GM19351 (cell line): ENCODE results near the gene ALKBH1.
A peak's percentile ranks its signal among the peaks of the same experiment; 100 is the strongest.
"Not testable (repeated sequence)": the region's sequence is repeated elsewhere in the genome, so short reads cannot be mapped to it uniquely, and the experiment has no call there.

Source experiments
- ATAC-seq: cut with Tn5 transposase; IDR thresholded peaks from one replicate; pipeline ENCODE4 v1.9.1; 2021; ENCODE audit warnings: mild to moderate bottlenecking, moderate library complexity; ENCODE audit not compliant: unreplicated experiment

ALKBH1 gene

DNA sequence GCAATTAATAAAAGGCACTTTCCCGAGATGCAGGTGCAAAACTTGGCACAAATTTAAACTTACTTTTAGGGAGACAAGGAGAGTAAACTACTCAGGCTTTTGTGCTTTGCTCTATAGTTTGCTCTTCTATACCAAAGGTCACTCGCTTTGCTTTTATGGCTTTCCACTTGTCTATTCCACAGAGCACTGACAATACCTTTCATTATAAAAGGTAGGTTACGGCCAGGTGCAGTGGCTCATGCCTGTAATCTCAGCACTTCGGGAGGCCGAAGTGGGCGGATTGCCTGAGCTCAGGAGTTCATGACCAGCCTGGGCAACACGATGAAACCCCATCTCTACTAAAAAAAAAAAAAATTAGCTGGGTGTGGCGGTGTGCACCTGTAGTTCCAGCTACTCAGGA is 32.9 kb downstream of the ALKBH1 start:
- no peak for ATAC-seq

DNA sequence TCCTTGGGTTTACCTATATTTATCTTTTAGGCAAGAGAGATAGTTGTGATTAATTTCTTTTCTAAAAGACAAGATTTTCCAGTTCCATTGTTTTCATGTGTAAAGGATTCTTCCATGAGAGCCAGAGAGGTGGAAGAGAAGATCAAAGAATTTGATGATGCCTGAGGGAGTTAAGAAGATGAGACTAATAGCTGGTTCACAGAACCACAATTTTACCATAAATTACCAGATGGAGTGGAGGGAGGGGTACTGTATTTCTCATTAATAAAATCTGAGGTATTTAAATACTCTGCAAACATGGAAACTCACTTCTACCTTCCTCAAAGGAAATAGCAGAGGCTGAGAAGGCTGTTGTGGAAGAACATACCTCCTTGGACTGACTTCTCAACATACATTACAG is 34.6 kb downstream of the ALKBH1 start:
- ATAC-seq = no peak

DNA sequence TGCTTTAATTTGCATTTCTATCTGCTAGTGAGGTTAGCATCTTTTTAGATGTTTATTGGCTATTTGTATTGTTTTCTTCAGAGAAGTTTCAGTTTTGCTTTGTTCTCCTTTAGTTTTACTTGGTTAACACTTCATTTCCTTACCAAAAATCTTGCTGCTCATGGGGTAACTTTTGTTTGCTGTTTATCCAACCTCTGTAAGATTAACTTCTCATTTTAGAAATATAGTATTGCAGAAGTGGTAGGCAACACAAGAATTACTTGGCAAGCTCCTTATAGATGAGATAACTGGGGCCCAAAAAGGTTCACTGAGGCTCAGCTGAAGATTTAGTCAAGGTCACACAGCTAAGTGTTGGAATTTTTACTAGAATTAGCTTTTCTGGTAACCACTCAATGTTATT is 40.5 kb downstream of the ALKBH1 start:
- no peak for ATAC-seq

DNA sequence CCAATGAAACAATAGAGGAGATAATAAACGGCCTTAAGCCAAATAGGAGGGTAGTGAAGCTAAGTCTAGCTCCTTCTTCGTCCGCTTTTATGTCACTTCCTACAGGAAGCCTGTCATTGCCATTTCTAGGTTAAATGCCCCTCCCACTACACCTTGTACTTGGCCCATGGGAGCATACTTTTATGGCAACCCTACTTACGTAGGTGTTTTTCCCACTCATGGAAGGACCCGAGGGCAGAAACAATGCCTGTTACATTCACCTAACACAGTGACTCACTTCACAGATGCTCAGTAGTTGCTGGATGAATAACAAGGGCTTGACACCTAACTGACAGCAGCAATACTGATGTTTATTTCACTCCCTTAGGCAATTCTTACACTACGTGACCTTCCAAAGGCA is 44.5 kb downstream of the ALKBH1 start:
- ATAC-seq = no peak

DNA sequence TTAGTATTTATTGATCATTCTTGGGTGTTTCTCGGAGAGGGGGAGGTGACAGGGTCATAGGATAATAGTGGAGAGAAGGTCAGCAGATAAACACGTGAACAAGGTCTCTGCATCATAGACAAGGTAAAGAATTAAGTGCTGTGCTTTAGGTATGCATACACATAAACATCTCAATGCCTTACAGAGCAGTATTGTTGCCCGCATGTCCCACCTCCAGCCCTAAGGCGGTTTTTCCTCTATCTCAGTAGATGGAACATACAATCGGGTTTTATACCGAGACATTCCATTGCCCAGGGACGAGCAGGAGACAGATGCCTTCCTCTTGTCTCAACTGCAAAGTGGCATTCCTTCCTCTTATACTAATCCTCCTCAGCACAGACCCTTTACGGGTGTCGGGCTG is 46.3 kb downstream of the ALKBH1 start:
- ATAC-seq = not testable (repeated sequence)

DNA sequence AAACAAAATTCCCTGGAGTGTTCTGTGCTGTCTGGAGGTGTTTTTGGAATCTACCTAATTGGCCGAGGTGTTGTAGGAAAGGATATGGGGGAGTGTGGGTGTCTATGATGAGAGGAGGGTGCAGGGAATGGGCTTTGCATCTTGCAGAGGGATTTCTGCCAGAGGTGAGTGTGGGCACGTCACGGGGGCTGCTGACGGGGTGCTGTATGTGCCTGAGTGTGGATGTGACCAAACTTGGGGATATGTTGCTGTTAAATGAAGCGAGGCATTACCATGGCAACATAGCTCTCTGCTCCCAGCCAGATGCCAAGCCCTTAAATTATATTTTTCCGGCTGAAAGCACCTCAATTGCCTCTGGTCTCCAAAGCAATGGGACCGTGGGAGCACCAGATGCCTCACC is 47.1 kb downstream of the ALKBH1 start:
- no peak for ATAC-seq

DNA sequence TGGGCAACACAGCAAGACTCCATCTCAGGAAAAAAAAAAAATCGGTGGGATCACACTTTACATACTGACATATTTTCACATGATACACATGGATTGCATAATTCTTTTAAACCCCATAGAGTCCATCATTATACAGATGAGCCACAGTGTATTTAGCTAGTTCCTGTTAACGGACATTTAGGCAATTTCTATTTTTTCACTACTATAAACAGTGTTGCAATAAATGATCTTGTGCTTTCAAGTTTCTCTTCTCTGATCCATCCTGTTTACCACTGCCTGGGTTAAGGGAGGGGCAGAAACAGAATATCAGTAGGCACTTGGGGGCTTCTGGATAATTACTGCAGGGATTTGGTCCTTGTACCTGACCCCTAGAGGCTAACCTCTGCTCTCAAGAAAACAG is 48.0 kb downstream of the ALKBH1 start:
- no peak for ATAC-seq

DNA sequence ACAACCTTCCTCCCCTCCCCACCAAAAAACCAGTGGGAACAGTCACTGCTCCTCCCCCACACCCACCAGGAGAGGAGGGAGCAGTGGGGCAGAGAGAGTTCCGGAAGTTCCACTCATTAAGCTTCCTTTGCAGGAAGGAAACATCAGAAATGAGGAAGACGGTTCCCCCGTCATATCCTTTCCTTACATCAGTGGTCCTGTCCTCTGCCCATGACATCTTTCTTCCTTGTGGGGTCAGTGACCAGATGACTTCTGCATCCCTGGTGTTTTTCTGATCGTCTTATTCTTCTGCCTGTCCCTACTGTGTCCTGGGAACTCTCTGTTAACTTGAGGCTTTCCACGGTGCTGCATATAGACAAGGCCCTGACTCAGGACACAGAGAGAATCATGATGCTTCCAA is 50.5 kb downstream of the ALKBH1 start:
- no peak for ATAC-seq

DNA sequence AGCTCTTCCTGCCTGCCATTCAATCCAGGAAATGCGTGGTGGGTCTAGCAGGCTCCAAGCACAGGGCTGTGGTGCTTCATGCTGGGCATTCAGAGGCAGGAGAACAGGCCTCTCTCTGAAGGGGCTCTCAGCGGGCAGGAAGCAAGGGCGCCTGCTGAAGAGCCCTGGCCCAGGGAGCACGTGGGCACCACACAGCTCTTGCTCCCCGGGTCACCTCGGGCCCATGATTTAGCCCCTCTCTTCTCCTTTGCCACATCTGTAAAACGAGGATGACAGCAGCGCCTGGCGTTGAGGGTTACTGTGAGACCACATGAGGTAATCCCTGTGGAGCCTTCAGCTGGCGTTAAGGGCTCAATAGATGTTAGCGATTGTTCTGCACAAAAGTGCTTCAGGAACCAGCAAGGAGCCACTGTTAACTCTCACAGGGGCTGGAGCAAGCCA is 53.8 kb downstream of the ALKBH1 start:
- no peak for ATAC-seq

DNA sequence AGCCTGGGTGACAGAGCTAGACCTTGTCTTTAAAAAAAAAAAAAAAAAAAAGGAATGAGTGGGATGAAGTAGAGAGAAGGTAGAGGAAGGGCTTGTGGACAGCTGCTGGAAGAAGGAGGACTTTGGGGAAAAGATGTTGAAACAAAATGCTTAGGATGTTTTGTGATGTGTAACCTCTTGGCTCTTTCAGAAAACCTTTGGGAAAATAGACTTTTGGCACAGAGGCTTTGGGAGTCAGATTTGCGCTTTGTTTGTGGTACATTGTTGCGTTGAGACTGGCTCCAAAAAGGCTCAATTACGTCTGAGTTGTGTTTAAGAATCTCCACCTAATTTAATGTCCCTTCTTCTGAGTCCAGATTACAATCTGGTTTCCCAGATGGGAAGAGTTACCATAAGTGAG is 58.5 kb downstream of the ALKBH1 start:
- ATAC-seq = no peak

DNA sequence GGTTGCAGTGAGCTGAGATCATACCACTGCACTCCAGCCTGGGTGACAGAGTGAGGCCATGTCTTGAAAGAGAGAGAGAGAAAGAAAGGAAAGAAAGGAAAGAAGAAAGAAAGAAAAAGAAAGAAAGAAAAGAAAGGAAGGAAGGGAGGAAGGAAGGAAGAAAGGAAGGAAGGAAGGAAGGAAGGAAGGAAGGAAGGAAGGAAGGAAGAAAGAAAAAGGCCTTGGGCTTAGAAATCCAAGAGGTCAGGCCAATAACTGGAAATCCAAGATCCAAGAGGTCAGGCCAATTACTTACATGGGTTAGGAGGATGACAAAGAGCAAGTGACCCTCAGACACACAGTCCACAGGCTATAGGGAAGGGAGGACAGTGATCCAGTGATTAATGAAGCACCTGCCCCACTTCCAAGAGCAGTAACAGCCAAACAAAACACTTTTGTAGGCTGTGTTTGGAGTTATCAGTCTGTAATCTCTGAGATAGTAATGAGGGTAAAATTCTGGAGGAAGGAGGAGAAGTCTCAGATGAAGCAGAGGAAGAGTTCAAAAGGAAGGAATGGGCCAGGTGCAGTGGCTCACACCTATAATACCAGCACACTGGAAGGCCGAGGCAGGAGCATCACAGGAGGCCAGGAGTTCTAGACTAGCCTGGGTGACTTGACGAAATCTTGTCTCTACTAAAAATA is 59.2 kb downstream of the ALKBH1 start:
- no peak for ATAC-seq

DNA sequence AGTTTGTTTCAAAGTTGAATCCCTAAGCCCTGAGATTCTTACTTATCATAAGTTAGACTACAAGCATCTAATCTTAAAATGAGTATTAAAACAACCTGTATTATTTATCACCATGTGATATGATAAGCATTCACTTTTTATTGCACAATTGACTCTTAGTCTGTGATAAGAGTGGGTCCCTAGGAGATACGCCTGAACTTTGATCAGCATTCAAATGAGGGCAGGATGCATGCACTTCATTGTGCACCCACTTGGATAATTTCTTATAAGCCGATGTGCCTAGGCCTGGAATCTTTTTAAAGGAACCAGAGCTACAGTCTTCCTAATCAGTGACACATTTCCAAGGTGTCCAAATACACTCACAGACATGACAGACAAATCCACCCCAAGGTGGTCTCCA is 60.0 kb downstream of the ALKBH1 start:
- no peak for ATAC-seq

DNA sequence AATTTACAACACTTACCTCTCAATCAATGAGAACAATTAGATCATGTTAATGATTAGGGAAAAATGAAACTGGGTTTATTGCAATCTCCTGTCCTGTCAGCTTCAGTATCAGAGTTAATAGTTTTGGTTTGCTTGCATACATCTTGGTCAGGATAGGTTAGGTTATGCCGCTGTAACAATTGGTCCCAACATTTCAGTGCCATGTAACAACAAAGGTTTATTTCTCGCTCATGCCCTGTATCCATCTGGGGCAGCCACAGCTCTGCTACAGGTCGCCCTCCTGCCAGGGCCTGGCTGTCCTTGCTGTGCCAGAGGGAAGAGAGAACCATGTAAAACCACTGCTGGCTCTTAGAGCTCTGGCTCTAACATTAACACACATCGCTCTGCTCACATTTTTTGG is 60.9 kb downstream of the ALKBH1 start:
- ATAC-seq = no peak

DNA sequence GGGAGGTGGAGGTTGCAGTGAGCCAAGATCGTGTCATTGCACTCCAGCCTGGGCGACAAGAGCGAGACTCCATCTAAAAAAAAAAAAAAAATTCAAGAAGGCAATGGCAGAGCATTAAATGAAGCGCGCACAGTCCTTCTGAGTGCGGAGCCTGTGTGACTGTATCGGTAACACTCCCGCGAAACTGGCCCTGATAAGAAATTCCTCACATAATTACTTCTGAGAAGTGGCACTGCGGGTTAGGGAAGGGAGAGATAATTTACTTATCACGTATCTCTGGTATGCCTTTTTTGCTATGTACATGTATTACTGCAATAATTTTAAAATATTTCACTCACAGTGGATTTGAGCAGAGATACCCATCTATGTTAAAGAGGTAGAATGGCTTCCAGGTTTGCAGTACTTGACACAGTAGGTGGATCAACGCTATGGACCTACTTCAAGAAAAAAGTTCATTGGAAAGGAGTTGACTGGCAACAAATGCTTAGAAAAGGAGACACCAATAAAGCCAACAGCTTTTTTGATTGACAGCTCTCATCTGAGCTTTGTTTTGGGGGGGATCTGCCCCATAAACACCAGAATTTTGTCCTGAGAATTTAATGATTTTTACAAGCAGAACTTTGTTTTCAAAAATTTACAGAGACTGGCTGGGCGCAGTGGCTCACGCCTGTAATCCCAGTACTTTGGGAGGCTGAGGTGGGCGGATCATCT is 62.1 kb downstream of the ALKBH1 start:
- no peak for ATAC-seq

DNA sequence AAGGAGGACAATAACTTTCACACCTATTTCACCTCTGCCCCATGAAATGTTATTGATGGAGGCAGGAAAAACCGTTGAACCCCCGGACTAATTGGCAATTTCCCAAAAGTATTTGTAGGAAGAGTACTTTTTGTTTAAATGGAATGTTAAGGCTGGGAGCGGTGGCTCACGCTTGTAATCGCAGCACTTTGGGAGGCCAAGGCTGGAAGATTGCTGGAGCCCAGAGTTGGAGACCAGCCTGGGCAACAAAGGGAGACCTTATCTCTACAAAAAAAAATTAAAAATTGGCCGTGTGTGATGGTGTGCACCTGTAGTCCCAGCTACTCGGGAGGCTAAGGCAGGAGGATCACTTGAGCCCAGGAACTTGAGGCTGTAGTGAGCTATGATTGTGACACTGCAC is 65.4 kb downstream of the ALKBH1 start:
- ATAC-seq = no peak

DNA sequence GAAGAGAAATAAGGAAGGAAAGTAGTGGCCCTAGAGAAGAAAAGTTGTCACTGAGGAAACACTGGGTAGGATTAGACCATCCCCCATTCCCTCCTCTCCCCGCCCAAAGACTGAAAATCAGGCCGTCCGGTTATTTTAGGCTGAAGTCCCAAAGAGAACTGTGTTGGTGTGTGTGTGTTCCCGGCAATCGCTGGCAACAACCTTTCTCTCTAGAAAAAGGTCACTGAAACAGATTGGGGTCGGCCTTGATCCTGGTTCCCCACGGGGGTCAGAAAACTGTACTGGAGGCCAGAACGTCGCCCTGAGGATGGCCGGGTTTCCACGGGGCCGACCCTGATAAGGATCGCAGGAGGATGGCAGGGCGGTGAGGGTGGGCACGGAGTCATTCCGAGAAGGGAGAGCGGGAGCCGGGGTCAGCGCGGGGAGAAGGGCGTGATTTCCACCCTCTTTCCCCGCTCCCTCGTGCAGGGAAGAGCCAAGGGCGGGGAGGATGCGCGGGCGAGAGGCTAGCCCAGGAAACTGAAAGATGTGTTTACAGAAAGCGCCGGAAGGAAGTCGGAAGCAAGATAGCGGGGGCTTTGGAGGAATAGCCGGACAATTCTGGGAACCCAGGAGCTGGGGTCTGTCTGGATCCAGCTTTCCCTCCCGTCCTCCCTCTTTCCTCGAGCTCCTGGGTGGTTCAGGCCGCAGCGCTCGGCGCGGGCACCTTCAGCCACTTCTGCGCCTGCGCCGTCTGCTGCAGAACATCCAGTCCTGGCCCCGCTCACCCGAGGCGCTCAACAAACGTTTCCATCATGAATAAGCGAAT is 66.1 kb downstream of the ALKBH1 start:
- ATAC-seq = peak; percentile 74

DNA sequence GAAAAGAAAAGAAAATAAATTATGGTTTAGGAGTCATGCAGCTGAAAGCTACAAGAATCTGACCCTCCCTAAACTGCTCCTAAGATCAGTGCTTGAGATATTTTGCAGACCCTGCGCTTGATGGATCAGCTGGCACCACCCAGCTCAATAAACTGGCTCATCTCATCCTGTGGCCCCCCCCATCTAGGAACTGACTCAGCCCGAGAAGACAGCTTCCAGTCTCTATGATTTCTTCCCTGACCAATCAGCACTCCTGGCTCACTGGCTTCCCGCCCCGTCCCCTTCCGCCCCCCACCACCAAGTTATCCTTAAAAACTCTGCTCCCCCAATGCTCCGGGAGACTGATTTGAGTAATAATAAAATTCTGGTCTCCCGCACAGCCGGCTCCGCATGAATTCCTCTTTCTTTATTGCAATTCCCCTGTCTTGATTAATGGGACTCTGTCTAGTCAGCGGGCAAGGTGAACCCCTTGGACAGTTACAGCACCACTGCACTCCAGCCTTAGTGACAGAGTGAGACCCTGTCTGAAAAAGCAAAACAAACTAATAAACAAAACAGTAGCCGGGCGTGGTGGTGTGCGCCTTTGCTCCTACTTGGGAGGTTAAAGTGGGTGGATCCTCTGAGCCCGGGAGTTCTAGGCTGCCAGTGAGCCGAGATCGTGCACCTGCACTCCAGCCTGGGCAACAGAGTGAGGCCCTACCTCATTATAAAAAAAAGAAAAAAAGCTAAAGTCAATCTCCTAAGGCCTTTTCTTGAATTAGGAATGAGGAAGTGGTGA is 66.9 kb downstream of the ALKBH1 start:
- peak; percentile 29 for ATAC-seq

DNA sequence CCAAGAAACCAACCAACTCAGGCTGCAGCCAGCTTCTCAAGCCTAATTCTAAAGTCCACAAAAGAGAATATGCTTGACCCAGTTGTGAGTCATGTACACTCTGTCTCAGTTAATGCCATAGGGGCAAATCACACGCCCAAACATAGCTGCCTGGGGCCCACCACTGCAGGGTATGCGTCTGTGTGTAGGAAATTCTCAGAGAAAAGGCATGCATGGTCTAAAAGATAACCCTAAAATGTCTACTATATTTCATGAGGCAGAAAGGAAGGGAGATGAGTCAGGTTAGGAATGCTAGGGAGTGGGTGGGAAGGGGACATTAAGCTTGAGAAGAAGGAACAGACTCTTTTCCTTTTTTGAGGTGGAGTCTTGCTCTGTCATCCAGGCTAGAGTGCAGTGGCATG is 69.1 kb downstream of the ALKBH1 start:
- ATAC-seq = no peak

DNA sequence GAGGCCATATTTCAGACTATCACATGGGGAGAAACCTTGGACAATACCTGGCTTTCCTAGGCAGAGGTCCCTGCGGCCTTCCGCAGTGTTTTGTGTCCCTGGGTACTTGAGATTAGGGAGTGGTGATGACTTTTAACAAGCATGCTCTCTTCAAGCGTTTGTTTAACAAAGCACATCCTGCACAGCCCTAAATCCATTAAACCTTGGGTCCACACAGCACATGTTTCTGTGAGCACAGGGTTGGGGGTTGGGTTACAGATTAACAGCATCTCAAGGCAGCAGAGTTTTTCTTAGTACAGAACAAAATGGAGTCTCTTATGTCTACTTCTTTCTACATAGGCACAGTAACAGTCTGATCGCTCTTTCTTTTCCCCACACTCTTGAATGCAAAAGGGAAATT is 72.0 kb downstream of the ALKBH1 start:
- not testable (repeated sequence) for ATAC-seq

DNA sequence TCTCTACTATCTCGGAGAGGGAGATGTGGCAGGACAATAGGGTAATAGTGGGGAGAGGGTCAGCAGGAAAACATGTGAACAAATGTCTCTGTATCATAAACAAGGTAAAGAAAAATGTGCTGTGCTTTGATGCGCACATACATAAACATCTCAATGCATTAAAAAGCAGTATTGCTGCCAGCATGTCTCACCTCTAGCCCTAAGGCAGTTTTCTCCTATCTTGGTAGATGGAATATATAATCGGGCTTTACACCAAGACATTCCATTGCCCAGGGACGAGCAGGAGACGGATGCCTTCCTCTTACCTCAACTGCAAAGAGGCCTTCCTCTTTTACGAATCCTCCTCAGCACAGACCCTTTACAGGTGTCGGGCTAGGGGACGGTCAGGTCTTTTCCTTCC is 72.4 kb downstream of the ALKBH1 start:
- not testable (repeated sequence) for ATAC-seq

DNA sequence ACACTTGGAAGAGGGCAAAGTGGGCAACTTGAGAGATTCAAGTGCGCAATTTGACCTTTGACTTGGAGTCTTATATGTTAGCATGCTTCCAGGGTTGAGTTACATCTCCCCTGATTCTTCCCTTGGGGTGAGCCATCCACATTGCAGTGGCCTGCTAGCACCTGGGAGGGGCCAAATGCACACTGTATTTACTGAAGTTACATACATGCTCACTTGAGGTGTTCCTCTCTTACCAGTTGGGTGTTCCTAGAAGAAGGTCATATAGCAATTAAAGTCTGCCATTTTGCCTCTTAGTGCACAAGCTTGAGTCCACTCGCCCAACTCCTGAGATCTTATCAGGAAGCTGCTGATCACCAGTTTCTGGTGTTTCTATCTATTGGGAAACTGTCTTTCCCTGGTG is 77.7 kb downstream of the ALKBH1 start:
- no peak for ATAC-seq
